ENCODE data around the gene SLC38A5. TPM values are rescaled to one million over a fixed set of nuclear protein-coding genes. Genes with fewer than 3 reads are reported as not detected.

SLC38A5 gene
- total and polyA plus RNA-seq, 2 donors (not counting 1 experiment from before 2014, with no cell fraction given): 8.3 to 21.5 TPM

DNA sequence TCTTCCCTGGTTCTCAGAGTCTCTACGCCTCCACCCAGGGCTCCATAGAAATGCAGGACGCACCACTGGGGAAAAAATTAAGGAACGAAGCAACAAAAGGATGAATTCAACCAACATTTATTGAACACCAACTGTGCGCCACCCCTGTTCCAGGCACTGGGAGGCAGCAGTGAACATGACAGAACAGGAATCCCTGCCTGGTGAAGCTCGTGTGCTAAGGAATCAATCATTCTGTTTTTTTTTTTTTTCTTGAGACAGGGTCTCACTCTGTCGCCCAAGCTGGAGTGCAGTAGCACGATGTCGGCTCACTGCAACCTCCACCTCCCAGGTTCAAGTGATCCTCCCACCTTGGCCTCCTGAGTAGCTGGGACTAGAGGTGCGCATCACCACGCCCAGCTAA is 4.1 kb upstream of the SLC38A5 start:
- TF ChIP-seq EZH2 (IDR thresholded peaks at IDR 0.05; ENCODE audit: low read length, missing control alignments) (no peak), CTCF (conservative IDR thresholded peaks at IDR 0.05 in 1 of 2, IDR thresholded peaks at IDR 0.05 in 1 of 2; ENCODE audit: low read depth in 1 of 2, low read length in 2 of 2) (peak; percentile 10 to 45)
- Histone ChIP-seq H3K9ac (ENCODE audit: insufficient read depth, low read length) (no peak overlapping the region), H3K27me3 (ENCODE audit: control insufficient read depth, insufficient read depth, low read length) (no peaks in the 10 kb centered on the region), H3K79me2 (ENCODE audit: control insufficient read depth, insufficient read depth, low read length) (peaks cover 24% of the 10 kb centered on the region), H3K36me3 (ENCODE audit: control insufficient read depth, insufficient read depth, low read length) (no peaks in the 10 kb centered on the region), H3K9me3 (ENCODE audit: control insufficient read depth, insufficient read depth, low read depth, low read length) (no peaks in the 10 kb centered on the region), H3K4me3 (replicated peaks in 1 of 4; ENCODE audit: control extremely low read depth in 1 of 4, insufficient read depth in 1 of 4, low read depth in 3 of 4, low read length in 4 of 4) (no peak overlapping the region), H4K20me1 (ENCODE audit: control insufficient read depth, extremely low read depth, insufficient read depth, low read length) (no peaks in the 10 kb centered on the region), H3K4me2 (ENCODE audit: extremely low read depth, insufficient read depth, low read length) (no peak overlapping the region), H3K4me1 (ENCODE audit: control insufficient read depth, extremely low read depth, insufficient read depth, low read length) (peaks cover 3% of the 10 kb centered on the region), H3K27ac (ENCODE audit: insufficient read depth, low read length) (no peak overlapping the region), H2AFZ (ENCODE audit: low read length) (no peak overlapping the region)
- peak in 1 of 2 donors; percentile 21 for DNase-seq (ENCODE audit: low read depth in 2 of 2)

DNA sequence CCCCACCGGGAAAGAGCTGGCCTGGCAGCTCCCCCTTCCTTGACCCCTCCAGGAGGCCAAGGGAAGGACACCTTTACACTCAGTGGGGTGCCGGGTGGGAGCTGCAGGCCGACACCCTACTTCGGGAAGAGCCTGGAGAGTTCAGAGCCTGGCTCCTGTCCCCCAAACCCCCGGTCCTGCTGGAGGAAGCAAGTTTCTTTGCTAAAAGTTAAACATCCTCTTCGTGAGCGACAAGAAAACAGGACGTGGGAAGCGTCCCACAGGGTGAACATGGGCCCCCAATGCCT is 3.6 kb upstream of the SLC38A5 start:
- TF ChIP-seq EZH2 (IDR thresholded peaks at IDR 0.05; ENCODE audit: low read length, missing control alignments) (no peak), CTCF (conservative IDR thresholded peaks at IDR 0.05 in 1 of 2, IDR thresholded peaks at IDR 0.05 in 1 of 2; ENCODE audit: low read depth in 1 of 2, low read length in 2 of 2) (no peak)
- DNase-seq (ENCODE audit: low read depth in 2 of 2): no peak

DNA sequence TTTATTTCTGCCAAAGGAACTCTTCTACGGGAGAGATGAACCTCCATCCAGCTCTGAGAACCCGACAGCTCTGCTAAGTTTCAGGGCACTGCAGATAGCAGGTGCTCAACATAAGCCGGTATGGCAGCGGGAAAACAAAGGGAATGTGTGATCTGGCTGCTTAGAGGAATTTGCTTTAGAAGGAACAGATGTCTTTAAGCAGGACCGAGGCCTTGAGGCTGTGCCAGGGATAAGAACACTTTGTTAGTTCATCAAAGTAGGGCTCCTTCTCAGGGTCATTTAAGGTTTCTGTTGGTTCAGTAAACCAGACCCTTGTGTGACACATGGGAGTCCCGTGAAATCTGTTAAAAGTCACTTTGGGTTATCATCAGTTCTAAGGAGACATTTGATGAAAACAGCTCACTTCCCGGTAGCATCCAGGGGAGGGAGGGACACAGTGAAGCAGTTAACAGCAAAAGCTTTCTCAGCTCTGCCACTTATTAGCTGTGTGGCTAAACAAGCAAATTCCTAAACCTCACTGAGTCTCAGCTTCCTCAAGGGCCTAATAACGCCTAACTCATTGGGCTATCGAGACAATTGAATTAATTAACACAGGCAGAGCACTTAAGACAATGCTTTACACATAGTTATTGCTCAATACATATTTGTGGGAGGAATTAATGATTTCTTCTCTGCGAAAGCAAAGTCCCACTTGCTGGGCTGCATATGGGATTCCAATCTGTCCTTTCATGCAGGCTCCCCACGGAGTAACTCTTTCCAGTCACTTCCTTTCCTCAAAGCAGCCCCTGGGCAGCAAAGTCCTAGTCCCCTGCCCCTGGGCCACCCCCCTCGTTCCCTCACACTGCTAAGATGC is 3.0 kb upstream of the SLC38A5 start:
- no peak overlapping the region for H3K4me2 ChIP-seq (ENCODE audit: extremely low read depth, insufficient read depth, low read length)
- no peaks in the 10 kb centered on the region for H3K27me3 ChIP-seq (ENCODE audit: control insufficient read depth, insufficient read depth, low read length)
- H3K9me3 ChIP-seq (ENCODE audit: control insufficient read depth, insufficient read depth, low read depth, low read length): no peaks in the 10 kb centered on the region
- peaks cover 3% of the 10 kb centered on the region for H3K4me1 ChIP-seq (ENCODE audit: control insufficient read depth, extremely low read depth, insufficient read depth, low read length)
- H3K4me3 ChIP-seq (replicated peaks in 1 of 4; ENCODE audit: control extremely low read depth in 1 of 4, insufficient read depth in 1 of 4, low read depth in 3 of 4, low read length in 4 of 4): no peak overlapping the region
- no peak overlapping the region for H2AFZ ChIP-seq (ENCODE audit: low read length)
- DNase-seq (ENCODE audit: low read depth in 2 of 2): no peak
- peaks cover 20% of the 10 kb centered on the region for H3K79me2 ChIP-seq (ENCODE audit: control insufficient read depth, insufficient read depth, low read length)
- H3K27ac ChIP-seq (ENCODE audit: insufficient read depth, low read length): no peak overlapping the region
- H3K36me3 ChIP-seq (ENCODE audit: control insufficient read depth, insufficient read depth, low read length): no peaks in the 10 kb centered on the region
- no peaks in the 10 kb centered on the region for H4K20me1 ChIP-seq (ENCODE audit: control insufficient read depth, extremely low read depth, insufficient read depth, low read length)
- H3K9ac ChIP-seq (ENCODE audit: insufficient read depth, low read length): no peak overlapping the region
- no peak for TF ChIP-seq EZH2 (IDR thresholded peaks at IDR 0.05; ENCODE audit: low read length, missing control alignments)
- no peak for TF ChIP-seq CTCF (conservative IDR thresholded peaks at IDR 0.05 in 1 of 2, IDR thresholded peaks at IDR 0.05 in 1 of 2; ENCODE audit: low read depth in 1 of 2, low read length in 2 of 2)

More for the DNA sequence above, 3.6 kb upstream of the SLC38A5 start:
- Histone ChIP-seq H3K27me3 (ENCODE audit: control insufficient read depth, insufficient read depth, low read length) (no peaks in the 10 kb centered on the region), H4K20me1 (ENCODE audit: control insufficient read depth, extremely low read depth, insufficient read depth, low read length) (no peaks in the 10 kb centered on the region), H3K36me3 (ENCODE audit: control insufficient read depth, insufficient read depth, low read length) (no peaks in the 10 kb centered on the region), H3K4me1 (ENCODE audit: control insufficient read depth, extremely low read depth, insufficient read depth, low read length) (peaks cover 3% of the 10 kb centered on the region), H3K79me2 (ENCODE audit: control insufficient read depth, insufficient read depth, low read length) (peaks cover 24% of the 10 kb centered on the region), H3K9ac (ENCODE audit: insufficient read depth, low read length) (no peak overlapping the region), H3K9me3 (ENCODE audit: control insufficient read depth, insufficient read depth, low read depth, low read length) (no peaks in the 10 kb centered on the region), H2AFZ (ENCODE audit: low read length) (no peak overlapping the region), H3K27ac (ENCODE audit: insufficient read depth, low read length) (no peak overlapping the region), H3K4me3 (replicated peaks in 1 of 4; ENCODE audit: control extremely low read depth in 1 of 4, insufficient read depth in 1 of 4, low read depth in 3 of 4, low read length in 4 of 4) (no peak overlapping the region), H3K4me2 (ENCODE audit: extremely low read depth, insufficient read depth, low read length) (no peak overlapping the region)
